Uterus (tissue), 2 donors: ENCODE measurements around the gene SEPHS1.

ENCODE experiments used
- CTCF ChIP-seq, 4 experiments: fragments of 200-600 bp in 2 of 4; fragments of 450-650 bp in 2 of 4; sonication (generic) in 2 of 4; IDR thresholded peaks; one replicate each; pipeline ENCODE4 v1.5.1; 2016 to 2019; ENCODE audit warnings: antibody characterized with exemption in 4 of 4, mild to moderate bottlenecking in 2 of 4, moderate library complexity in 1 of 4
- POLR2A ChIP-seq, 2 donors: fragments of 450-650 bp; IDR thresholded peaks; one replicate each; pipeline ENCODE4 v1.6.1; 2016; ENCODE audit warnings: antibody characterized with exemption in 2 of 2, mild to moderate bottlenecking in 1 of 2, moderate library complexity in 1 of 2

- TF ChIP-seq CTCF (IDR thresholded peaks at IDR 0.05), result no peak
- TF ChIP-seq POLR2A (IDR thresholded peaks at IDR 0.05), result no peak
Measured at GRCh38 chr10:13352519-13352918, 4.4 kb upstream of the SEPHS1 start.
